Activated naive CD4-positive, alpha-beta T cell treated with Interleukin-2 at 50 U/mL for 16 hours (primary cell): ENCODE results near the gene KCNH1.

Source experiments
- DNase-seq: peaks from one replicate; pipeline ENCODE4 v3.0.0-alpha.2; 2020

KCNH1 gene

GRCh38 chr1:210705086-210705485 is 428.9 kb downstream of the KCNH1 start:
- no peak for DNase-seq

GRCh38 chr1:210703593-210703992 is 430.4 kb downstream of the KCNH1 start:
- no peak for DNase-seq

DNA sequence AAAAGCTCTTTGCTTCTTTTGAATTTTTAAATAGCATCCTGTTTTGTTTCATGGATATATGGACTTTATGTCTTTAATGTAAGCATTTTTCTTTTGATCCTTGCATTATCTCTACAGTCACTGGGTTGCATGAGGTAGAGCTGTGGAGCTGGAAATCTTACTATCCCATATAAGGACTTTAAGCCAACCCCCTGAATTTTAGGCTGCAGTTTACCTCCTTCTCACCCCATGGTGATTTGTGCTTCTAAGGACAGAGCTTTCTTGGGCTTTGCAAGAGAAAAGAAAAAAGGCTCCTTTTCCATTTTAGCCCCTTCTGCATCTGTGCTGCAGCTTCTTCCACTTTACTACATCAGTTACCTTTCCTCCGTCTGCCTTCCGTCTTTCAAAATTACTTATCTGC is 431.4 kb downstream of the KCNH1 start:
- DNase-seq = no peak

- DNase-seq = no peak
Measured at GRCh38 chr1:210700511-210700910, 433.4 kb downstream of the KCNH1 start.

GRCh38 chr1:210700083-210700482 is 433.9 kb downstream of the KCNH1 start:
- DNase-seq = no peak

DNA sequence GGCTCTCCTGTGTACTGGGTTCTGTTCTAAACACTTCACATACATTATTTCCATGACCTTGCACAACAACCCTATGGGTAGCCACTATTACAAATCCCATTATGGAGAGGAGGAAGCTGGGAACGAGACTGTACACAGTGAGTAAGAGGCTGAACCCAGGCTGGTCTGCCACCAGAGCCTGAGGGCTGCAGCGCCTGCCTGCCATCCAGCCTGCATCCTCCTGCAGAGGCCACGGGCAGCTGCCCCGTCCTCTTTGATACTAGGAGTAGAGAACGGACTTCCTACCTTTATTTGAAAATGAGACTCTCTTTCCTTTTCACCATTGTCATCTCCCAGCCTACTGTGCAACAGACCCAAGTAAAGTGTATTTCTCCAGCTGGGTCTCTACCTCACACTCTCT is 435.3 kb downstream of the KCNH1 start:
- DNase-seq = no peak

GRCh38 chr1:210697185-210697584 is 436.8 kb downstream of the KCNH1 start:
- no peak for DNase-seq

- DNase-seq = no peak
Measured at GRCh38 chr1:210696709-210697108, 437.2 kb downstream of the KCNH1 start.

- DNase-seq = no peak
Measured at GRCh38 chr1:210695026-210695425, 438.9 kb downstream of the KCNH1 start.

DNA sequence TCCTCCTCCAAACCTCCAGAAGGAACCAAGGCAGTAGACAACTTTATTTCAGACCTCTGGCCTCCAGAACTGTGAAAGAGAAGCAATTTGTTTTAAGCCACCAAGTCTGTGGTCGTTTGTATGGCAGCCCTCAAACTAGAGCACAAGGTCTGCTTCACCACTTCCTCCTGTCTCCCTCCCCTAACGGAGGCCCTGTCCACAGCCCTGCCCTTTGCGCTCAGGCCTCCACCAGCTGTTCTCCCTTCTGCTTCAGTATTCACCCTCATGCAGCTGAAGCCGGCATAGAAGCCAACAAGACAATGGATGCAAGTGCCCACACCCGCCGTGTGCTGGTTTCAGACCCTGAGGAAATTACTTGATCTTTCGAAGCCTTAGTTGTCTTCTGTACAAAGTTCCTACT is 441.2 kb downstream of the KCNH1 start:
- DNase-seq = no peak

GRCh38 chr1:210691039-210691610 is 442.8 kb downstream of the KCNH1 start:
- no peak for DNase-seq

DNA sequence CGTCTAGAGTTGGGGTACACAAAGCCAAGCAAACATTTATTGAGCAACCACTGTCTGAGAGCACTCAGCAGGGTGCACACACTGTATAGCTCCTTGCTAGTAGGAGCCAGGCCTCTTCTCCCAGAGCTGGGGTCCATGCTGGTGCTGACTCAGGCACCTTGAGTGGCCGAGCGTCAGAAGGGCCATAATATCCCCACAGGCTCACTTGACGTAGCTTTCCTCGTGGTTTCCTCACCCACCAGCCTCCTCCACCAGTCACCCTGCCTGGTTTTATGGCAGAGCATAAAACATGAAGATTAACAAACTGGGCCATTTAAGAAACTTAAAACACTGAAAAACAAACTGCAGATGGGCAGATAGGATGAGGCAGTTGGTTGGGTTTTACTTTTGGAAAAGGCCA is 443.7 kb downstream of the KCNH1 start:
- DNase-seq = no peak

DNA sequence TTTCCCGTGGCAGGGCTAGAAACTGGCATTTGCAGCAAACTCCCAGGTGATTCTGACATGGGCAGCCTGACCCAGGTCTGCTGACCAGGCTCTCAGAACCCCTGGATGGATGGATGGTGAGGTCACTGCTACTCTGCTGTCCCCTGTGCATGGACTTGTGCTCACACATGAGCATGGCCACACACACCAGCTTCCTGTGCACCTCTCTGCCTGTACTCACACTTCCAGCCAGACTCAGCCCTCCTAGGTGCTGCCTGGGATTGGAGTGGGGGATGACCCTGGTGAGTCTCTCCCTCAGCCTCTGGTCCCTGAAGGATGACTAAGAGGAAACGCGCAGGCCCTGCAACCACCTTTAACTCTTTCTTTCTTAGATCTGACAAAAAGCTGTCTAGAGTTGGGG is 444.1 kb downstream of the KCNH1 start:
- no peak for DNase-seq

GRCh38 chr1:210688512-210689234 is 445.3 kb downstream of the KCNH1 start:
- DNase-seq = no peak

GRCh38 chr1:210687582-210688279 is 446.2 kb downstream of the KCNH1 start:
- DNase-seq = no peak

GRCh38 chr1:210686841-210687240 is 447.1 kb downstream of the KCNH1 start:
- DNase-seq = no peak

DNA sequence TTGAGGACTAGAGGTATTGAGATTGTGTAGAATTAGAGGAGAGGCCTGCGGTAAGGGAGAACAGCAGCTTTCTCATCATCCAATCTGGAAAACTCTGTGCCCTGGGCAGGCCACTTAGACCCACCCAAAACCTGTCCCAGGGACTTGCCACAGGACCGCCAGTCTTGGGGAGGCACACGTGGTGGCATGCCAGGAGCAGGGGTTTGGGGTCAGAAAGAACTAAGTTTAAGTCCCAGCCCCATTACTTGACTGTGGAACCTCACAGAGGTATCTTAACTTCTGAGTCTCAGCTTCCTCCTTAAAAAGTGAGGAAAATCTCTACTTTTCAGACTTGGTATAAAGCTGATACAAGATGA is 448.7 kb downstream of the KCNH1 start:
- no peak for DNase-seq

DNA sequence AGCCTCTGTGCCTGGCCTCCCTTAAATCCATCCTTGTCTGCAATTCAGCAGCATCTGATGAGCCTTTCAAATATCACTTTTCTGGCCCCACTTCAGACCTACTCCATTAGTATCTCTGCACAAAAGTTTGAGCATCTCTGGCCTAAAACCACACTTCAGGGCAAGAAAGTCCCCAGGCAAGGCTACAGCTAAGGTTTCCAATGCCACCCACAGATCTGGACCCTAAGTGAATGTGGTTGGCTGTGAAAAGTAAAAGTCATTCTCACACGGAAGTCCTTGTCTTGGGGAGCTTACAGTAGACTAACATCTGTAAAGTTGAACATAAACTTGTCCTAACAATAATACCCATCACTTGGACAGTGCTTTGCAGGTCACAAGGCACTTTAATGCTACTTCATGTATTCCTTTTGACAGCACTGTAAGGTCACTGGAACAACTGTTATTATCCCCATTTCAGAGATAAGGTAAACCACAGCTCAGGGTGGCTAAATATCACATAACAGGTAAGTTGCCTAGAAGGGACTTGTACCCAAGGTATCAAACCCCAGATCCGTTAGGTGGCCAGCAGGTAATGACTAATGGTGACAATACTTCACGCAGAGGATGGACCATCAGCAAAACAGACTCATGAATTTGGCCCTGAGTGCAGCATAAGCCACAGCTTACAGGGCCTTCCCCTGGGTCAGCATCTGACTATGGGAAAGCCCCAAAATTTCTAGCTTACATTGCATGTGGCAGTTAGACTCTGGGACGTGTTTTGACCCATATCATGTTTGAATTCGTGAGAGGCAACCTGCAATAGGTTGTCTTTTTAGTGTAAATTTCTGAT is 449.3 kb downstream of the KCNH1 start:
- DNase-seq = no peak

- no peak for DNase-seq
Measured at GRCh38 chr1:210683403-210684047, 450.4 kb downstream of the KCNH1 start.

GRCh38 chr1:210681158-210681557 is 452.8 kb downstream of the KCNH1 start:
- no peak for DNase-seq

DNA sequence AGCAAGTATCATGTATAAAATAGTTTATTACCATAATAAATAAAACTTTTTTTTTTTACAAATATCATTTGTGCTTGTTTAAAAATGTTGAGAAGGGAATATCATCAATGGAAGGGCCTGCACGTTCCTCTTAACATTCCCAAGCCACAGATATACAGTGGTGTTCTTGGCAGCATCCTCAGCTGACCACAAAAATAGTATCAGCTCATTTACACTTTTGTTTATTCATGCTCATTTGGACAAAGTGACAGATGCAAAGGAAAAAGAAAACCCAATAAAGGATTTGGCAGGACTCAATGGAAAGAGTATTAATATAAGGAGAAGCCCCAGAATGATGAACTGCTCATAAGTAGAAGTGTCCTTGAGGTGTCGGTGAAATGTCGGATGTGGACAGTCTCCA is 455.6 kb downstream of the KCNH1 start:
- DNase-seq = no peak

GRCh38 chr1:210677533-210677932 is 456.4 kb downstream of the KCNH1 start:
- no peak for DNase-seq

GRCh38 chr1:210676539-210676938 is 457.4 kb downstream of the KCNH1 start:
- no peak for DNase-seq
